GM12878 (cell line): ENCODE results near the gene GLS. TPM values are rescaled to one million over a fixed set of nuclear protein-coding genes. Genes with fewer than 3 reads are reported as not detected.

Source experiments
- ATAC-seq: fragments of 200-7000 bp; cut with Tn5 transposase; 3 replicates; pipeline ENCODE4 v1.9.1; 2020; ENCODE audit warnings: mild to moderate bottlenecking, moderate library complexity
- BruUV-seq: library from RNA; stranded (reverse); fragments of 400-500 nt; replicated peaks from 2 replicates; lab custom pipeline; 2021; lab: Mats Ljungman, UMichigan
- CTCF ChIA-PET: fragments of 300-600 bp; sonication (Branson Sonifier 250); formaldehyde crosslinking; extraction: SDS; loops from one replicate; lab custom pipeline; 2021; ENCODE audit warnings: inconsistent platforms; lab: Yijun Ruan, JAX
- POLR2A ChIA-PET: fragments of 350-600 bp; formaldehyde crosslinking; extraction: SDS; loops from one replicate; lab custom pipeline; 2021; ENCODE audit warnings: inconsistent platforms; lab: Charles Lee
- RAD21 ChIA-PET: fragments of 300-600 bp; sonication (Branson Sonifier 250); formaldehyde crosslinking; loops from one replicate; lab custom pipeline; 2023; ENCODE audit warnings: antibody characterized with exemption; ENCODE audit not compliant: unreplicated experiment; lab: Charles Lee
- SMC1A ChIA-PET: fragments of 300-600 bp; sonication (Branson Sonifier 250); formaldehyde crosslinking; loops from one replicate; lab custom pipeline; 2023; ENCODE audit not compliant: unreplicated experiment, uncharacterized antibody; lab: Charles Lee
- DNase-seq: peaks from one replicate; pipeline ENCODE4 v3.0.0-alpha.2; 2011; ENCODE audit warnings: low read depth, low spot score
- FAIRE-seq: peaks from 3 replicates; lab custom pipeline; 2011; peaks lifted over from hg19 to GRCh38; lab: Jason Lieb, UNC
- H2AFZ ChIP-seq: 2 replicates; pipeline ENCODE4 v1.6.0; 2011; ENCODE audit warnings: low read depth, low read length, control low read depth; ENCODE audit not compliant: control insufficient read depth
- H3K27ac ChIP-seq: 2 replicates; pipeline ENCODE4 v1.5.1; 2011; ENCODE audit warnings: control low read depth; ENCODE audit not compliant: control insufficient read depth, insufficient read depth
- H3K27me3 ChIP-seq, 2 experiments: replicated peaks in 1 of 2; 2 replicates each; pipeline versions ENCODE4 v1.6.0 to v1.6.1; 2011; ENCODE audit warnings: low read length in 1 of 2; ENCODE audit not compliant: control insufficient read depth in 2 of 2, insufficient read depth in 2 of 2
- H3K36me3 ChIP-seq, 2 experiments: 2 replicates each; pipeline ENCODE4 v1.5.1; 2011; ENCODE audit warnings: low read length in 1 of 2; ENCODE audit not compliant: control insufficient read depth in 2 of 2, insufficient read depth in 2 of 2
- H3K4me1 ChIP-seq: 2 replicates; pipeline ENCODE4 v1.6.1; 2011; ENCODE audit warnings: mild to moderate bottlenecking, low read length, moderate library complexity, mixed read lengths; ENCODE audit not compliant: control insufficient read depth, insufficient read depth
- H3K4me2 ChIP-seq: 2 replicates; pipeline ENCODE4 v1.6.0; 2011; ENCODE audit warnings: control low read depth; ENCODE audit not compliant: control insufficient read depth, insufficient read depth
- H3K4me3 ChIP-seq: fragments of 200-600 bp; sonication (generic); 2 replicates; pipeline ENCODE4 v1.5.1; 2016
- H3K79me2 ChIP-seq: 2 replicates; pipeline ENCODE4 v1.6.0; 2011; ENCODE audit warnings: low read length; ENCODE audit not compliant: control insufficient read depth, insufficient read depth
- H3K9ac ChIP-seq: 2 replicates; pipeline ENCODE4 v1.8.0; 2011; ENCODE audit warnings: low read length, control low read depth, mixed read lengths; ENCODE audit not compliant: control insufficient read depth, insufficient read depth
- H3K9me3 ChIP-seq: replicated peaks from 3 replicates; pipeline ENCODE4 v1.5.1; 2011; ENCODE audit warnings: mild to moderate bottlenecking, low read length; ENCODE audit not compliant: control insufficient read depth, insufficient read depth
- H4K20me1 ChIP-seq: 2 replicates; pipeline ENCODE4 v1.6.0; 2011; ENCODE audit not compliant: control insufficient read depth, insufficient read depth
- KAT2A ChIP-seq: conservative IDR thresholded peaks from 2 replicates; pipeline ENCODE4 v1.6.1; 2011; ENCODE audit warnings: low read depth, low read length; ENCODE audit not compliant: control insufficient read depth
- MXI1 ChIP-seq: fragments of 150-350 bp; IDR thresholded peaks from 2 replicates; pipeline ENCODE4 v1.6.1; 2011; ENCODE audit warnings: low read depth, mild to moderate bottlenecking, inconsistent platforms, low read length, improper control_type of control experiment
- POU2F2 ChIP-seq: IDR thresholded peaks from 3 replicates; pipeline ENCODE4 v1.6.1; 2011; ENCODE audit warnings: low read depth, mild to moderate bottlenecking, low read length, borderline replicate concordance
- RBBP5 ChIP-seq: fragments of 200-600 bp; sonication (generic); conservative IDR thresholded peaks from 2 replicates; pipeline ENCODE4 v1.6.1; 2016
- SIX5 ChIP-seq: IDR thresholded peaks from 2 replicates; pipeline ENCODE4 v1.6.1; 2011; ENCODE audit warnings: mild to moderate bottlenecking, low read depth, low read length, moderate library complexity; ENCODE audit not compliant: severe bottlenecking
- TARDBP ChIP-seq: IDR thresholded peaks from 2 replicates; pipeline ENCODE4 v1.6.1; 2016; ENCODE audit warnings: borderline replicate concordance
- TCF7 ChIP-seq: IDR thresholded peaks from 2 replicates; pipeline ENCODE4 v1.6.1; 2014; ENCODE audit warnings: antibody characterized with exemption, borderline replicate concordance
- ZNF207 ChIP-seq: fragments of 450-650 bp; IDR thresholded peaks from 2 replicates; pipeline ENCODE4 v1.6.1; 2014; ENCODE audit warnings: antibody characterized with exemption, mild to moderate bottlenecking, borderline replicate concordance
- WGBS: methylation state at CpG from one replicate; pipeline ENCODE4 v1.1.6; 2016; ENCODE audit warnings: low lambda C conversion rate; ENCODE audit not compliant: insufficient replicate concordance, insufficient coverage; ENCODE audit errors: missing lambda C conversion rate; 5-methylcytosine and 5-hydroxymethylcytosine counted together
- in situ Hi-C: fragments of 300-500 bp; cut with MboI; formaldehyde crosslinking; loops from 9 replicates; pipeline ENCODE4 v1.14.3; 2018; ENCODE audit warnings: mixed read lengths
- intact Hi-C: fragments of 100-400 bp; cut with micrococcal nuclease; formaldehyde crosslinking; loops from one replicate; pipeline ENCODE4 v1.14.2; 2022; ENCODE audit not compliant: unreplicated experiment
- polyA plus RNA-seq, 11 experiments: library from polyadenylated mRNA; depleted of rRNA in 4 of 11; unstranded in 6 of 11; stranded (reverse) in 5 of 11; fragments of >200 nt; fragmentation: Nextera tagmentation in 4 of 11; fragmentation: Illumina TruSeq in 1 of 11; extraction: Ambion mirVana in 4 of 11; extraction: Trizol in 1 of 11; gene quantifications; 1 replicate in 1 of 11; 2 replicates in 10 of 11; pipeline versions ENCODE4 v1.2.1 to v1.2.3, GENCODE V29; 2011 to 2016; ENCODE audit warnings: inconsistent platforms in 2 of 11, missing spikeins in 2 of 11, low read depth in 1 of 11
- total RNA-seq, 4 experiments: library from RNA; depleted of rRNA in 3 of 4; stranded (reverse); fragments of >200 nt in 3 of 4; fragmentation: Illumina TruSeq in 1 of 4; extraction: Trizol in 1 of 4; gene quantifications; 2 replicates each; pipeline versions ENCODE4 v1.2.1 to v1.2.3, GENCODE V29; 2013 to 2021
- TF ChIP-seq, protein P1 (sequence below): IDR thresholded peaks from 2 replicates; pipeline ENCODE4 v1.6.1; 2011; ENCODE audit warnings: mild to moderate bottlenecking, low read depth, low read length, moderate library complexity; ENCODE audit not compliant: insufficient replicate concordance
- TF ChIP-seq, protein P2 (sequence below): fragments of 450-650 bp; formaldehyde crosslinking; IDR thresholded peaks from 2 replicates; pipeline ENCODE4 v1.4.0; 2022; ENCODE audit warnings: mild to moderate bottlenecking, moderate library complexity
- TF ChIP-seq, protein P3 (sequence below): IDR thresholded peaks from 2 replicates; pipeline ENCODE4 v1.6.1; 2011; ENCODE audit warnings: low read depth, mild to moderate bottlenecking, low read length, moderate library complexity, borderline replicate concordance; ENCODE audit errors: extremely low read depth

GLS gene
- total and polyA plus RNA-seq, 10 of the 15 experiments (the other 5 are each of a cell fraction or from before 2014, with no cell fraction given), result 15.7 to 145 (median 70.8) TPM

DNA sequence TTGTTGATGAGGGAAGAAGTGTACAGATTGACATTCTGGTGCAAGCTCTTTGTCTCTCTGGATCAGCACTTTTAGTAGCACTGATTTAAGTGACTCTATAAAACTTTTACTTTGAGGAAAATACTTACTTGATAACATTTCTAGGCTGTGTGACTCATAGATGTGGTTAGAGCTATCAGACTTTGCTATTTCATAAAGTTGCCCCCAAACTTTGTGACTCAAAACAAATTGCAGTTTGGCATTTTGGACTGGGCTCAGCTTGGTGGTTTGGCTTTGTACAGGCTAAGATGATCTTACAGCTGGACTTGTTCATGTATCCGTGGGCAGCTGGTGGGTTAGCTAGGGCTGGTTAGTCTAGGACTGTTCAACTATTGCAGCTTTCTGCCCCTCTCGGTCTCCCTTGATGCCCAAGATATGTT, 42.1 kb upstream of the GLS start:
- Histone ChIP-seq H3K4me1 (no peaks in the 10 kb centered on the region), H2AFZ (no peak overlapping the region), H3K9me3 (no peaks in the 10 kb centered on the region), H3K4me2 (no peak overlapping the region), H3K36me3 (no peaks in the 10 kb centered on the region), H3K4me3 (no peak overlapping the region), H3K27me3 (no peaks in the 10 kb centered on the region), H3K9ac (no peak overlapping the region), H3K27ac (no peak overlapping the region), H4K20me1 (no peaks in the 10 kb centered on the region), H3K79me2 (no peaks in the 10 kb centered on the region)
- BruUV-seq, result no TSS peak
- ATAC-seq, result no peak
- no peak for DNase-seq
- WGBS, result 42% methylated on average over 2 of the region's 2 CpGs
- RAD21 ChIA-PET, result interaction anchor here (1.5 kb wide), 1 partner anchor 12 kb away, joined by 7 read pairs; no protein-coding TSS in a partner anchor
- CTCF ChIA-PET, result interaction anchor here (0.8 to 2.0 kb wide), 3 partner anchors 12 to 593 kb away, joined by 3 to 9 read pairs (median 5); no protein-coding TSS in a partner anchor
- no peak for TF ChIP-seq TCF7
- TF ChIP-seq ZNF207, result no peak
- no peak for TF ChIP-seq KAT2A
- no peak for TF ChIP-seq TARDBP
- TF ChIP-seq, protein P1, sequence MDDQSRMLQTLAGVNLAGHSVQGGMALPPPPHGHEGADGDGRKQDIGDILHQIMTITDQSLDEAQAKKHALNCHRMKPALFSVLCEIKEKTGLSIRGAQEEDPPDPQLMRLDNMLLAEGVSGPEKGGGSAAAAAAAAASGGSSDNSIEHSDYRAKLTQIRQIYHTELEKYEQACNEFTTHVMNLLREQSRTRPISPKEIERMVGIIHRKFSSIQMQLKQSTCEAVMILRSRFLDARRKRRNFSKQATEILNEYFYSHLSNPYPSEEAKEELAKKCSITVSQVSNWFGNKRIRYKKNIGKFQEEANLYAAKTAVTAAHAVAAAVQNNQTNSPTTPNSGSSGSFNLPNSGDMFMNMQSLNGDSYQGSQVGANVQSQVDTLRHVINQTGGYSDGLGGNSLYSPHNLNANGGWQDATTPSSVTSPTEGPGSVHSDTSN, result no peak
- in situ Hi-C loops, result no loop called here
- POLR2A ChIA-PET, result no interaction called here
- no peak for FAIRE-seq
- intact Hi-C loops, result no loop called here
- SMC1A ChIA-PET, result interaction anchor here (1.3 to 1.4 kb wide), 2 partner anchors 12 to 136 kb away, joined by 3 to 4 read pairs; no protein-coding TSS in a partner anchor

DNA sequence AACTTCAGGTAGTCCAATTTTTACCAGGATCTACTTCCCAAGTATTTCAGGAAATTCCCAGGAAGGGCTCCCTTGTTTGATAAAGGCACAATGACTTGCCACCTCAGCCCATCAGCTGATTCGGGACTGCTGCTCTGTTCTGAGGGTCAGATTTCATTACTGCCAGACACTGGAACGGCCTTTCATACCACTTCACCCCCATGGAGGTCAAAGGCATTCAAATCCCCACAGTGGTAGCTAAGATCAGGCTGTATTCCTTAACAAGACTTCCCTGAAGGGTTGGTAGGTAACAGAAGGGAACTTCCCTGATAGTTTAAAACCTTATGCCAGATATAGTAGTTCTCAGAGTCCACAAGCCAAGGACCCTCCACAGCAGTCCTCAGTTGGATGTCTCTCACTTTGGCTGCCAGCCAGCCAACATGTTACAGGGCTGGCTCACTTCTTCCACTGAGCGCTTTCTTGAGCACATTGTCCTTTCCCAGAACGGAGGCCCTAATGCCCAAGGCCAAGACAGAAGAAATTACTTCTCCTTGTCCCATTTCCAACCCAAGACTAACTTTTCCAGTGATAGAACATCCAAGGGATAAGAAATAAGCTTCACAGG, 40.0 kb upstream of the GLS start:
- Histone ChIP-seq H3K4me3 (no peak overlapping the region), H3K4me2 (no peak overlapping the region), H3K27ac (no peak overlapping the region), H4K20me1 (no peaks in the 10 kb centered on the region), H3K27me3 (no peaks in the 10 kb centered on the region), H2AFZ (no peak overlapping the region), H3K36me3 (no peaks in the 10 kb centered on the region), H3K4me1 (no peaks in the 10 kb centered on the region)
- ChIA-PET CTCF (interaction anchor here (1.4 kb wide), 1 partner anchor 10 kb away, joined by 4 read pairs; no protein-coding TSS in a partner anchor), SMC1A (interaction anchor here (1.7 kb wide), 1 partner anchor 10 kb away, joined by 4 read pairs; no protein-coding TSS in a partner anchor)
- no TSS peak for BruUV-seq
- TF ChIP-seq, protein P2, sequence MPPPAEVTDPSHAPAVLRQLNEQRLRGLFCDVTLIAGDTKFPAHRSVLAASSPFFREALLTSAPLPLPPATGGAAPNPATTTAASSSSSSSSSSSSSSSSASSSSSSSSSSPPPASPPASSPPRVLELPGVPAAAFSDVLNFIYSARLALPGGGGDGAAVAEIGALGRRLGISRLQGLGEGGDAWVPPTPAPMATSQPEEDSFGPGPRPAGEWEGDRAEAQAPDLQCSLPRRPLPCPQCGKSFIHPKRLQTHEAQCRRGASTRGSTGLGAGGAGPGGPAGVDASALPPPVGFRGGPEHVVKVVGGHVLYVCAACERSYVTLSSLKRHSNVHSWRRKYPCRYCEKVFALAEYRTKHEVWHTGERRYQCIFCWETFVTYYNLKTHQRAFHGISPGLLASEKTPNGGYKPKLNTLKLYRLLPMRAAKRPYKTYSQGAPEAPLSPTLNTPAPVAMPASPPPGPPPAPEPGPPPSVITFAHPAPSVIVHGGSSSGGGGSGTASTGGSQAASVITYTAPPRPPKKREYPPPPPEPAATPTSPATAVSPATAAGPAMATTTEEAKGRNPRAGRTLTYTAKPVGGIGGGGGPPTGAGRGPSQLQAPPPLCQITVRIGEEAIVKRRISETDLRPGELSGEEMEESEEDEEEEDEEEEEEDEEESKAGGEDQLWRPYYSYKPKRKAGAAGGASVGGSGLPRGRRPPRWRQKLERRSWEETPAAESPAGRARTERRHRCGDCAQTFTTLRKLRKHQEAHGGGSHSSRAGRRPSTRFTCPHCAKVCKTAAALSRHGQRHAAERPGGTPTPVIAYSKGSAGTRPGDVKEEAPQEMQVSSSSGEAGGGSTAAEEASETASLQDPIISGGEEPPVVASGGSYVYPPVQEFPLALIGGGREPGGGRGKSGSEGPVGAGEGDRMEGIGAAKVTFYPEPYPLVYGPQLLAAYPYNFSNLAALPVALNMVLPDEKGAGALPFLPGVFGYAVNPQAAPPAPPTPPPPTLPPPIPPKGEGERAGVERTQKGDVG, result no peak
- TF ChIP-seq RBBP5 (no peak), SIX5 (no peak), MXI1 (no peak), POU2F2 (no peak)
- TF ChIP-seq, protein P3, sequence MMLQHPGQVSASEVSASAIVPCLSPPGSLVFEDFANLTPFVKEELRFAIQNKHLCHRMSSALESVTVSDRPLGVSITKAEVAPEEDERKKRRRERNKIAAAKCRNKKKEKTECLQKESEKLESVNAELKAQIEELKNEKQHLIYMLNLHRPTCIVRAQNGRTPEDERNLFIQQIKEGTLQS, result no peak
- TF ChIP-seq, all 136 proteins: peak for 0
- H3K79me2 ChIP-seq, result no peaks in the 10 kb centered on the region
- no peak overlapping the region for H3K9ac ChIP-seq
- ChIA-PET RAD21 (interaction anchor here (1.5 kb wide), 1 partner anchor 10 kb away, joined by 5 read pairs; no protein-coding TSS in a partner anchor), POLR2A (no interaction called here)
- no peaks in the 10 kb centered on the region for H3K9me3 ChIP-seq
- DNase-seq (no peak), ATAC-seq (no peak), FAIRE-seq (no peak)
- 49% methylated on average over 4 of the region's 4 CpGs for WGBS
- in situ Hi-C loops, result no loop called here
- intact Hi-C loops, result no loop called here
